Embryonic facial prominence (tissue), 1 donor: ENCODE data around the gene RPL15.

Experiments
- DNase-seq: peaks from one replicate; pipeline ENCODE4 v3.0.0-alpha.2; 2016; ENCODE audit errors: extremely low spot score

RPL15 gene

GRCh38 chr3:23961066-23961465 lies 44.1 kb downstream of the RPL15 start:
- DNase-seq = no peak

DNA sequence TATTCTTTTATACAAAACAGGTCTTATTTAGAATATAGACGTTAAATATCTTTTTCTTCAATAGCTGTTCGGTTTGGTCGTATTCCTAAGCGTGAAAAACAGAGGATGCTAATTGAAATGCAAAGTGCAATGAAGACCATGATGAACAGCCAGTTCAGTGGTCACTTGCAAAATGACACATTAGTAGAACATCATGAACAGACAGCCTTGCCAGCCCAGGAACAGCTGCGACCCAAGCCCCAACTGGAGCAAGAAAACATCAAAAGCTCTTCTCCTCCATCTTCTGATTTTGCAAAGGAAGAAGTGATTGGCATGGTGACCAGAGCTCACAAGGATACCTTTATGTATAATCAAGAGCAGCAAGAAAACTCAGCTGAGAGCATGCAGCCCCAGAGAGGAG lies 45.0 kb downstream of the RPL15 start:
- no peak for DNase-seq

- DNase-seq = no peak
Measured at GRCh38 chr3:23964537-23965235, 47.8 kb downstream of the RPL15 start.

GRCh38 chr3:23966328-23966727 lies 49.4 kb downstream of the RPL15 start:
- DNase-seq = no peak

- no peak for DNase-seq
Measured at GRCh38 chr3:23968463-23969184, 51.7 kb downstream of the RPL15 start.

- no peak for DNase-seq
Measured at GRCh38 chr3:23969393-23969792, 52.5 kb downstream of the RPL15 start.
